ENCODE measurements around the gene MLANA. TPM values are rescaled to one million over a fixed set of nuclear protein-coding genes. Genes with fewer than 3 reads are reported as not detected.

The MLANA gene, protein sequence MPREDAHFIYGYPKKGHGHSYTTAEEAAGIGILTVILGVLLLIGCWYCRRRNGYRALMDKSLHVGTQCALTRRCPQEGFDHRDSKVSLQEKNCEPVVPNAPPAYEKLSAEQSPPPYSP
- total RNA-seq, result not detected in 2 replicates

DNA sequence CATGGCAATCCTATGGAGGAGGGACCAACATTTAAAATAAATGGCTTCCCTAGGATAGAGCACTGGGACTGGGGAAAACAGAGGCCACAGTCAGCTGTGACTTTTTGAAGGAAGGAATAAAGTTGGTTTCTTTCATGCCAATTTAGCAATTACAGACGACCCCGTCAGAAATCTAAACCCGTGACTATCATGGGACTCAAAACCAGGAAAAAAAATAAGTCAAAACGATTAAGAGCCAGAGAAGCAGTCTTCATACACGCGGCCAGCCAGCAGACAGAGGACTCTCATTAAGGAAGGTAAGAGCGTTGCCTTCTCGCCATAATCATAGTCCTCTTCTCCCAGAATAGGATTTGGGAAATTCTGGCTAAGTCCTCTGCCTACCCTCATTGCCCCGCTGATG, at the start of gene MLANA:
Gene MLANA, plus strand, starts transcription at position 249 of the 400 bp plus-strand sequence. CDS start 1,586 bp downstream, outside the sequence.

Other genes starting within 250 kb of the MLANA start
- gene ERMP1, start 57.8 kb upstream of the MLANA start, total RNA-seq, result 23.3 and 25.8 TPM in 2 replicates
- gene RANBP6, start 124.7 kb downstream of the MLANA start, total RNA-seq, result 14.7 and 60.1 TPM in 2 replicates

Data from placental pericyte (primary cell).